Measurements from ENCODE around the gene AFG1L. TPM values are rescaled to one million over a fixed set of nuclear protein-coding genes. Genes with fewer than 3 reads are reported as not detected.
"Not testable (repeated sequence)": the region's sequence is repeated elsewhere in the genome, so short reads cannot be mapped to it uniquely, and the experiment has no call there.

AFG1L gene
- total RNA-seq, 1 donor from 2014 or later: 4.0 TPM

GRCh38 chr6:108510461-108511319, 215.8 kb downstream of the AFG1L start:
- no peak for DNase-seq (ENCODE audit: low read depth)

- peak; percentile 18 for DNase-seq (ENCODE audit: low read depth)
Observed at GRCh38 chr6:108518714-108519576, 224.1 kb downstream of the AFG1L start.

GRCh38 chr6:108521616-108522107, 226.8 kb downstream of the AFG1L start:
- DNase-seq (ENCODE audit: low read depth): peak; percentile 85

GRCh38 chr6:108523697-108524096, 228.8 kb downstream of the AFG1L start:
- no peak for DNase-seq (ENCODE audit: low read depth)

GRCh38 chr6:108524528-108525248, 229.8 kb downstream of the AFG1L start:
- no peak for DNase-seq (ENCODE audit: low read depth)

- peak; percentile 43 for DNase-seq (ENCODE audit: low read depth)
Observed at GRCh38 chr6:108526739-108527174, 231.9 kb downstream of the AFG1L start.

- DNase-seq (ENCODE audit: low read depth): no peak
Observed at GRCh38 chr6:108528878-108529277, 234.0 kb downstream of the AFG1L start.

GRCh38 chr6:108531332-108531731, 236.5 kb downstream of the AFG1L start:
- no peak for DNase-seq (ENCODE audit: low read depth)

GRCh38 chr6:108535114-108535742, 240.4 kb downstream of the AFG1L start:
- DNase-seq (ENCODE audit: low read depth): no peak

- DNase-seq (ENCODE audit: low read depth): not testable (repeated sequence)
Observed at GRCh38 chr6:108535920-108536535, 241.2 kb downstream of the AFG1L start.

- DNase-seq (ENCODE audit: low read depth): peak; percentile 85
Observed at GRCh38 chr6:108541843-108542759, 247.2 kb downstream of the AFG1L start.

GRCh38 chr6:108543175-108543940, 248.5 kb downstream of the AFG1L start:
- no peak for DNase-seq (ENCODE audit: low read depth)

GRCh38 chr6:108544606-108545005, 249.8 kb downstream of the AFG1L start:
- DNase-seq (ENCODE audit: low read depth): no peak

GRCh38 chr6:108546079-108547049, 251.5 kb downstream of the AFG1L start:
- peak; percentile 50 for DNase-seq (ENCODE audit: low read depth)

GRCh38 chr6:108549241-108549640, 254.4 kb downstream of the AFG1L start:
- no peak for DNase-seq (ENCODE audit: low read depth)

GRCh38 chr6:108549741-108550140, 254.9 kb downstream of the AFG1L start:
- peak; percentile 36 for DNase-seq (ENCODE audit: low read depth)

GRCh38 chr6:108550256-108550655, 255.4 kb downstream of the AFG1L start:
- peak; percentile 66 for DNase-seq (ENCODE audit: low read depth)
